HG03159 (cell line): ENCODE data around the gene TMEM236.

Experiments
- ATAC-seq: cut with Tn5 transposase; IDR thresholded peaks from one replicate; pipeline ENCODE4 v1.9.1; 2021; ENCODE audit warnings: mild to moderate bottlenecking, moderate library complexity; ENCODE audit not compliant: unreplicated experiment

TMEM236 gene

DNA sequence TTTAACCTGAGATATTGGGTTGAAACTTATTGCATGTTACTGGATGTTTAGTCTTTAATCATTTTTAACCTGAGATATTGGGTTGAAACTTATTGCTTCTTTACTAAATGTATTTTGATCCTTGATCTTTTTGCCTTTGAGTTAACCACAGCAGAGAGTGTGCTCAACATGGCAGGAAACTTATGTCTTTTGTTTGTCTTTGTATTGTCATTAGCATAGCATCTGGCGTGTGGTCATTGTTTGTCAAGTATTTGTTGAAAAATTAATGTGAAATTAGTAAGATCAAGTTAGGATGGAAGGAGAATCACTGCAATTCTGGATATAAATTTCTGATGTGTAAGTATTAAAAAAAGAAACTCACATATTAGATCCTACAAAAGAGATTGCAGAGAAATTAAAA is 65.3 kb downstream of the TMEM236 start:
- no peak for ATAC-seq

DNA sequence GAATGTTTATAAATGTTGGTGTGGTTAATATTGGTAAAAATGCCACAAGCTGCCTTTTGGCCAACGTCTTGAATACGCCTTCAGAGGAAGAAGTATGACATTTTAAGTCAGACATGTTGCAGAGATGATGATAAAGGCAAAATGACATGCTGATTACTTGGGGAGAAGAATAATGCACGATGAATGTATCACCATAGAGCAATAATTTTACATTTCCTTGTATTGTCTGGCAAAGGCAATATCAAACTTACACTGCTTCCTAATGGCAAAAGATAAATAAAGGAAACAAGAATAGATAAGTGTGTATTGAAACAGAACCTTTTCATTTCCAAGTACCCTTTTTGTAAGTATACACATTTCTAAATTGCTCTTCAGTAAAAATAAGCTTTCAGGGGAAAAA is 65.8 kb downstream of the TMEM236 start:
- no peak for ATAC-seq

DNA sequence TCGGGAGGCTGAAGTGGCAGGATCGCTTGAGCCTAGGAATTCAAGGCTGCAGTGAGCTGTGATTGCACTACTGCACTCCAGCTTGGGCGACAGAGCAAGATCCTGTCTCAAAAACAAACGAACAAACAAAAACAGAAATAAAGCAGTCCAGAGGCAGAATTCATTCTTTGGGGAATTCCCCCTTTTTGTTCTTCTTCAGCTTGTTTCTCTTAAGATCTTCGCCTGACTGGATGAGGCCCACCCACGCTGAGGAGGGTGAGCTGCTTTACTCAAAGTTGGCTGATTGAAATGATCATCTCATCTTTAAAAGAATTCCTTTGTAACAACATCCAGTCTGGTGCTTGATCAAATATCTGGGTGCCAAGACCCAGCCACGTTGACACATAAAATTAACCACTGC is 67.8 kb downstream of the TMEM236 start:
- ATAC-seq, result no peak

DNA sequence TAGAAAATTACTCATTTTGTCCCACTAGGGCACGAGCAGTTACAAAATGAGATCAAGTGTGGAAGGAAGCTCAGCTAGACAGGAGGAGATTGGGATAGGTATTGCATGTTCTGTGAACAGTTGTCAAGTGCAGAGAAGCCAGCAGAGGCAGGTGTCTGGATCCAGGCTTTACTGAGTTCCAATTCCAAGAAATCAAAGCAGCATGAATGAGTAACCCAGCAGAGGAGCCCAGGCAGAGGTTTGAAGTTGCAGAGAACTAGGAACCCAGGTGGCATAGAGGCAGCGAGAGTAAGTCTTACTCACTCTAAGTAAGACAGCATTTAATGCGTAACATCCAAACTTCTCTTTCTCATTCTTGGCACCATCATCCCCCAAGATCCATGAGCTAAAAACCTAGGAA is 68.9 kb downstream of the TMEM236 start:
- no peak for ATAC-seq

DNA sequence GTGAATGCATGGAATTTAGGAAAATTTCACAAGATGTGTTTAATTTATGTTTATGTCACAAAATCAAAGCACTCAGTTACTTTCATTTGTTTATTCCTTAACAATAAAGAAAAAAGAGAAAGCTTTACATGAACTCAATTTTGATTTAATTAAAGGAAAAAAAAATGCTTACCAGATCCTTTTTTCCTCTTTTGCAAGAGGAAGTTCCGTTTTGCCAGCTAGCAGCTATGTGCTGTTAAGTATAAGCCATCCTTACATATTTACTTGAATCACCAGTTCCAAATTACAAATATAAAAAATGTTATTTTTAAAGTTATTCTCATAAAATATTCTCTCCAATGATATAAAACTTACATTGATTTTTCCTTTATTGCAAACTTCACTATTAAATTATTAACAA is 69.9 kb downstream of the TMEM236 start:
- ATAC-seq, result no peak

DNA sequence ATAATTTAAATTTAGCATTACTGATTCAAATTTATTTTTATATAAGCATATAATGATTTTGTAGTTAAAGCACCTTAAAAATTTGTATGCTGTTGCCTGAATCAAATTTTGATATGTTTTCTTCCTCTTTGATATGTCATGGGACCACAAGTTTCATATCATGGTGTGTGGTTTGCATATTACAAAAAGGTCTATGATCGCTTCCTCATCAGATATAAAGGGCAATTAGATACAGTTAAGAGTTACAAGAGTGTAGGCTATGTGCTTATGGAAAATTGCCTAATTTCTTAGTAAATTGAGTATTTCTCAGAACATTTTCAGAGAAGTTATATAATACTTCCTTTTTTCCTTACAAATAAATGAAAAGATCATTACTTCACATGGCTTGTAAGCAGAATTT is 79.3 kb downstream of the TMEM236 start:
- ATAC-seq, result no peak

DNA sequence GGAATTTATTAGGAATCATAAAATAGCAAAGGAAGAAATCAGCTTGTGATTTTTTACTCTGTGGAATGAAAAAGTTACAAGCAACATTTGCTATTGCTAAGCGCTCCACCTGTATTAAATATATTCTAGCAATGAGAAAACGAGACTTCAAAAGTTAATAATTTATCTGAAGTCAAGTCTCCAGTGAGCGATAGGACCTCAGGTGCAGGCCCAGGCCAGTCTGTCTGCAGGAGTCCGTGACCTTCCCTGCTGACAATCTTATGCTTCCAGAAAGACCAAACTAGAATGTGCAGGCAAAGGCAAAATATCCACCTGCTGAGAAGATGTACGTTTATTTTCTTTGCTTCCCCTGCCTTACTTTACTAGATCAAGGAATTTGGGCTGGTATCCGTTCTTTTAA is 79.9 kb downstream of the TMEM236 start:
- no peak for ATAC-seq

DNA sequence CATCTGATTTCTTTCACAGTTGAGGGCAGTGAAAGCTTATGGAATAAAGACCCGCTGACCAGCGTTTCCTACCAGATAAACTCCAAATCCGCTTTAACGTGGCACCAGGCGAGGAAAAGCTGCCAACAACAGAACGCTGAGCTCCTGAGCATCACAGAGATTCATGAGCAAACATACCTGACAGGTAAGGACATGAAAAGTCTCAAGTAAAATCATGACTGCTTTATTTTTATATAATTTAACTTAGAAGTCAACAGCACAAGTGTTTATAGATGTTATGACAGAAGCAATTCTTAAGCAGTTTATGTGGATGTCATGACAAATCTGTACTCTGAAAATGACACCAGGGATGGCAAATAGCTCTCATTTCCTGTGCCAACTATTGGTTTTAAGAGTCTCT is 81.7 kb downstream of the TMEM236 start:
- ATAC-seq, result no peak

DNA sequence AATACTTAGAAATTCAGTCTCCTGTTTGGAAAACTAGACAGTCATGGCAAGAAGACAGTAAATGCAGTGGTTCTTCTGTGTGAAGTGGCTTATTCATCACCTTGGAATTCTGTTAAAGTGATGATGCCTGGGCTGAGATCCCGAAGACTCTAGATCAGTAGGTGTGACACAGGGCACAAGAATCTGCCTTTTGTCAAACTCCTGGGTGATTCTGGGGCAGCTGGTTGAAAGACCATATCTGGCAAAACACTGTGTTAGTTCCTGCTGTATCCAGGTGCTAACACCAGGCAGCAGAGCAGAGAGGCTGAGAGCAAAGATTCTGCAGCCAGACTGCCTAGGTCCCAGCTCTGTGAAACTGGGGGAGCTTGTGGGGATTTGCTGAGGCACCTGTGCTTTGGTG is 83.7 kb downstream of the TMEM236 start:
- no peak for ATAC-seq

DNA sequence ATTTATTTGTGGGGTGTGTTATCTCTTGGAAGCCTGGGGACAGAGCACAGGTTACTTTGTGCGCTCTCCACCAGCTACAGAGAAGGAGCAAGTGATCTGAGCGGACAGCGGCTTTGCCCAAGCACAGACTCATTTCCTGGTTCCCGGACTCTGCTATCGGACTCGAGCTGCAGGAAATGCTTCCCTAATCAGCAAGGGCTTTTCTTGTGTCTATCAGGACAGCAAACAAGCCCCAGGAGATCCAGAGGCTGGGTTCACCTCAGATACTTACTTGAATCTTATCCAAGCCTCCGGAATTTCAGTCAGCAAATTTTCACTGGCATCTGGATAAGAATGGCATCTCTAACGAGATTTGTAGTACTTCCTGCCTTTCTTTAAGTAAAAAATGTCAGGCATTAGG is 84.9 kb downstream of the TMEM236 start:
- no peak for ATAC-seq

DNA sequence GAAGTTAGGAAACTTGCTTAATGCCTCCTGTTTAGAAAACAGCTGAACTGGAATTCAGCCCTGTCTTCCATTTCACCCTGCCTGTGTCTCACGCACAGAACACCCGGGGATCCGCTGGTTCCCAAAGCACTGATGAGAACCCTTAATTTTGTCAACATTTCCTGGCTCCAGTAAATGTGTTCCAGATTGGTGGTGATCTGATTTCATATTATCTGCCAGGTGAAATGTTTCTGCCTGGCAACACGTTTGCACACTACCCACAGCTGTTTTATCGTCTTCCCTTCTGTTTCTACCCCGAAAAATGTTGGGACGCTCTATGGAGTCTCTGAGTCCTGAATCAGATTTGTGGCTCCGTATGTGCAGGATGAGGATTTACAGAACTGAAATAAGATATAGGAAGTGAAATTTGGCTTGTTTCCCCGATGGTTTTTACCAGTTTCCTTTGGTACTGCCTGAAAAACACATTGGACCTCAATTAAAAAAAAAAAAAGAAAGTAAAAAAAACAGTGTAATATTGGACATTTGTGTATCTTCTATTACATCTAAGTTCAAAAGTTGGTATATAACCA is 86.2 kb downstream of the TMEM236 start:
- ATAC-seq, result peak; percentile 47

DNA sequence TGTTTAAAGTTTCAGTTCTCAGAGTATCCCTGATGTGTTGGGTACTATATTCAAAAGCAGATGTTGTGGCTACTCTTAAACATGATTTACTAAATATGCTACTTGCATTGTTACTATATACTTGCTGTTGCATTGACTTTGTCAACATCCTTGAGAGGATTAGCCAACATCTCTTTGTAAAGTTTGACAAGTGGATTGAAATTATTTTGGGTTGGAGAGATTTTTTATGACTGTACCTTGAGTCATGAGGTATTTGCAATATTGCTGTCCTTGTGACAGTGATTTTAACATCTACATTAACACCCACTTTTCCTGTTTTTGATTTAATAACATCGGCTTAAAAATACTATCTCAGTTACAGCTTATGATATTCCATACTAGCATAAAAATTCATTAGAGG is 89.0 kb downstream of the TMEM236 start:
- no peak for ATAC-seq

DNA sequence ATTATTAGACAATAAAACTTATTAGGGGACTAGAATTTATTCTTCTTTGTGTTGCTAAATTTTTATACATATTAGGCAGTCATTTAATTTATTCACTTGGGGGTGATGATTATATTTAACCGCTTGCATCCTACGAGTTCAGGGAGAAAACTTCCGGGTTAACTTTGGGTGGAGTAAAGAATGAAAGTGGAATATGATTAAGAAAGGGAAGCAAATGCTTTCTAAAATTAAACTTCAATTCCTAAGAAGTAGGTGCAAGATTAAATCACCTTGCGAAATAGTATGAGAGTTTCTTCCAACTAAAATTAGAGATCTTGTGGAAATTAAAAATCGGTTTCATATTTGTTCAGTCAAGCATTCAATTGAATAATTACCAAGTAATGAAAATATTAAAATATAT is 90.6 kb downstream of the TMEM236 start:
- ATAC-seq, result no peak

DNA sequence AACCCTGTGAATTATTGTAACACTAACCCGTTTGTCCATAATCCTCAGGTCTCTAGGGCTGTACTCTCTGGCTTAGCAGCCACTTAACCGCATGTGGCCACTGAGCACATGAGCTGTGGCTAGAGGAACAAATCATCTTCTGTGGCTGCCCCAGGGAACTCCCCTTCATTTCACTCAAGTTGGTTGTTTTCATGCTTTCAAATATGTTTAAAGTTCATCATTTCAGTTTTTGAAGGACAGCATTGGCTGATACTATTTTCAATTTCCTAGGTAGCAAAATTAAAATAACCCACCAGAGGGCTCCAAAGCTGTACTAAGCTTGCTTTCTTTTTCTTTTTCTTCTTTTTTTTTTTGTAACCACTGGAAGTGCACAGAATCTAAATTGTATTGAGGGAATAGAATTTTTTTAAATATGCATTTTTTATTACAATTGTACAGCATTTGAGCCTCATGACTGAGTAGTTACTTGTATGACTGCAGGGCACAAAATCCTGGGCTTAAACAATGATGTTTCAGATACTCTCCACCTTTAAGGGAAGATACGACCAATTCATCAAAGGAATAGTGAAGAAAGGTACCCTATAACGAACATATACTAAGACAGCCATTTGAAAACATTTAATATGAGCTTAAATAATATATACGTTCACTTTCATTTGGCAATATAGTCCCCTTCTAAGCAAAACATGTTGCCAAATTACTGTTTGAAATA is 95.7 kb downstream of the TMEM236 start:
- ATAC-seq, result peak; percentile 46

DNA sequence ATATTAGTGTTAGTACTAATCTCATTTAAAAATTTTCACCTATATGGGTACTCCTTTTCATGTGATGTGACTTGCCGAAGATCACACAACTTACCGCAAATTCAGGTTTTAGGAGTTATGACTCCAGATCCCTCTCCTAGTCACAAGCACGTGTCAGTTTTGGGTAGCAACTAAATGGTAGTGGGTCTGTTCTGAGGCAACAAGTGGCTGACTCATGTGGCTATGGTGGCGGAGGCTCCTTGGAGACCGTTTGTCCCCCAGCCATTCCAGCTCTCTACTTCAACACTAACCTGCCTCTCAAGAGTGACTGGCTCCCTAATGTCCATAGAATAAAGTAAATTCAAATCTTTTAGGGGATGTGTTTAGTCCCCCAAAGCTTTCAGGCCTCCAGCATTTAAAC is 96.6 kb downstream of the TMEM236 start:
- ATAC-seq, result no peak
